AG08396 (cell line): ENCODE results near the gene SPRY4.
A peak's percentile ranks its signal among the peaks of the same experiment; 100 is the strongest.
"Not testable (repeated sequence)": the region's sequence is repeated elsewhere in the genome, so short reads cannot be mapped to it uniquely, and the experiment has no call there.

ENCODE experiments used
- DNase-seq: peaks from one replicate; pipeline ENCODE4 v3.0.0; 2012; ENCODE audit warnings: low spot score, mixed read lengths

Gene SPRY4

GRCh38 chr5:142334538-142334937 is 9.7 kb upstream of the SPRY4 start:
- no peak for DNase-seq

- DNase-seq = not testable (repeated sequence)
These were observed 8.9 kb upstream of the SPRY4 start for GRCh38 chr5:142333749-142334148.

GRCh38 chr5:142330444-142330843 is 5.6 kb upstream of the SPRY4 start:
- DNase-seq = no peak

- DNase-seq = no peak
These were observed 5.2 kb upstream of the SPRY4 start for GRCh38 chr5:142330026-142330425.

- DNase-seq = peak; percentile 56
These were observed 2.5 kb upstream of the SPRY4 start for GRCh38 chr5:142327111-142327842.

GRCh38 chr5:142326480-142326938 is 1.7 kb upstream of the SPRY4 start:
- DNase-seq = no peak

GRCh38 chr5:142325725-142326479 is 1.1 kb upstream of the SPRY4 start:
- peak; percentile 76 for DNase-seq

GRCh38 chr5:142324136-142324870 is 518 bp downstream of the SPRY4 start:
- peak; percentile 52 for DNase-seq

- no peak for DNase-seq
These were observed 1.2 kb downstream of the SPRY4 start for GRCh38 chr5:142323480-142324135.

GRCh38 chr5:142322747-142323479 is 1.9 kb downstream of the SPRY4 start:
- DNase-seq = no peak

- DNase-seq = no peak
These were observed 2.4 kb downstream of the SPRY4 start for GRCh38 chr5:142322403-142322746.

GRCh38 chr5:142320851-142321560 is 3.8 kb downstream of the SPRY4 start:
- DNase-seq = no peak

- DNase-seq = no peak
These were observed 4.4 kb downstream of the SPRY4 start for GRCh38 chr5:142320430-142320738.

GRCh38 chr5:142319560-142320429 is 5.0 kb downstream of the SPRY4 start:
- DNase-seq = no peak

- DNase-seq = no peak
These were observed 5.7 kb downstream of the SPRY4 start for GRCh38 chr5:142319105-142319504.

GRCh38 chr5:142317753-142318152 is 7.1 kb downstream of the SPRY4 start:
- no peak for DNase-seq

- DNase-seq = no peak
These were observed 7.6 kb downstream of the SPRY4 start for GRCh38 chr5:142317173-142317572.

- no peak for DNase-seq
These were observed 8.1 kb downstream of the SPRY4 start for GRCh38 chr5:142316681-142317080.

- peak; percentile 56 for DNase-seq
These were observed 8.8 kb downstream of the SPRY4 start for GRCh38 chr5:142316051-142316450.
